HG02588 (cell line): ENCODE measurements around the gene PIK3CD.
"Not testable (repeated sequence)": the region's sequence is repeated elsewhere in the genome, so short reads cannot be mapped to it uniquely, and the experiment has no call there.

Experiments
- ATAC-seq: cut with Tn5 transposase; IDR thresholded peaks from one replicate; pipeline ENCODE4 v1.9.1; 2021; ENCODE audit warnings: mild to moderate bottlenecking, moderate library complexity; ENCODE audit not compliant: unreplicated experiment

Gene PIK3CD

GRCh38 chr1:9687874-9688582, 36.5 kb downstream of the PIK3CD start:
- peak; percentile 2 for ATAC-seq

- no peak for ATAC-seq
Observed at GRCh38 chr1:9688599-9688998, 37.1 kb downstream of the PIK3CD start.

- peak; percentile 53 for ATAC-seq
Observed at GRCh38 chr1:9689011-9689706, 37.6 kb downstream of the PIK3CD start.

GRCh38 chr1:9689971-9690381, 38.4 kb downstream of the PIK3CD start:
- no peak for ATAC-seq

GRCh38 chr1:9690440-9691107, 39.0 kb downstream of the PIK3CD start:
- no peak for ATAC-seq

- ATAC-seq, result no peak
Observed at GRCh38 chr1:9691108-9691445, 39.5 kb downstream of the PIK3CD start.

GRCh38 chr1:9691691-9692090, 40.2 kb downstream of the PIK3CD start:
- no peak for ATAC-seq

- no peak for ATAC-seq
Observed at GRCh38 chr1:9696793-9697192, 45.3 kb downstream of the PIK3CD start.

- ATAC-seq, result no peak
Observed at GRCh38 chr1:9699361-9699760, 47.8 kb downstream of the PIK3CD start.

- no peak for ATAC-seq
Observed at GRCh38 chr1:9700340-9700739, 48.8 kb downstream of the PIK3CD start.

- ATAC-seq, result no peak
Observed at GRCh38 chr1:9701665-9702064, 50.1 kb downstream of the PIK3CD start.

- no peak for ATAC-seq
Observed at GRCh38 chr1:9703165-9703509, 51.6 kb downstream of the PIK3CD start.

GRCh38 chr1:9703681-9704080, 52.1 kb downstream of the PIK3CD start:
- no peak for ATAC-seq

- no peak for ATAC-seq
Observed at GRCh38 chr1:9705337-9706093, 54.0 kb downstream of the PIK3CD start.

- no peak for ATAC-seq
Observed at GRCh38 chr1:9706178-9706577, 54.6 kb downstream of the PIK3CD start.

GRCh38 chr1:9710037-9710436, 58.5 kb downstream of the PIK3CD start:
- ATAC-seq, result no peak

- ATAC-seq, result no peak
Observed at GRCh38 chr1:9711466-9712020, 60.0 kb downstream of the PIK3CD start.

- ATAC-seq, result not testable (repeated sequence)
Observed at GRCh38 chr1:9712767-9713166, 61.2 kb downstream of the PIK3CD start.

GRCh38 chr1:9714257-9714718, 62.8 kb downstream of the PIK3CD start:
- ATAC-seq, result no peak

- no peak for ATAC-seq
Observed at GRCh38 chr1:9715536-9716226, 64.2 kb downstream of the PIK3CD start.
